GM19239 (cell line): ENCODE data around the gene HIPK2.
"Not testable (repeated sequence)": the region's sequence is repeated elsewhere in the genome, so short reads cannot be mapped to it uniquely, and the experiment has no call there.

Experiments used
- DNase-seq: peaks from one replicate; pipeline ENCODE4 v3.0.0; 2011; ENCODE audit warnings: low spot score; ENCODE audit not compliant: insufficient read length
- FAIRE-seq: peaks from 2 replicates; lab custom pipeline; 2011; peaks lifted over from hg19 to GRCh38; lab: Jason Lieb, UNC

The HIPK2 gene

GRCh38 chr7:139560678-139561077 lies 217.1 kb downstream of the HIPK2 start:
- DNase-seq (no peak), FAIRE-seq (no peak)

- no peak for DNase-seq
- no peak for FAIRE-seq
Measured at GRCh38 chr7:139560199-139560598, 217.6 kb downstream of the HIPK2 start.

GRCh38 chr7:139559364-139560105 lies 218.3 kb downstream of the HIPK2 start:
- no peak for DNase-seq
- no peak for FAIRE-seq

GRCh38 chr7:139557857-139558581 lies 219.8 kb downstream of the HIPK2 start:
- DNase-seq = no peak
- no peak for FAIRE-seq

GRCh38 chr7:139553991-139554700 lies 223.7 kb downstream of the HIPK2 start:
- not testable (repeated sequence) for FAIRE-seq, DNase-seq

GRCh38 chr7:139548302-139549028 lies 229.3 kb downstream of the HIPK2 start:
- FAIRE-seq (no peak), DNase-seq (no peak)

- no peak for DNase-seq
- FAIRE-seq = no peak
Measured at GRCh38 chr7:139544645-139545044, 233.2 kb downstream of the HIPK2 start.

GRCh38 chr7:139543801-139544603 lies 233.8 kb downstream of the HIPK2 start:
- no peak for FAIRE-seq

GRCh38 chr7:139542308-139543151 lies 235.3 kb downstream of the HIPK2 start:
- FAIRE-seq (no peak), DNase-seq (no peak)

More at GRCh38 chr7:139543801-139544603, 233.8 kb downstream of the HIPK2 start:
- DNase-seq = no peak

- no peak for FAIRE-seq
- DNase-seq = no peak
Measured at GRCh38 chr7:139541600-139542307, 236.0 kb downstream of the HIPK2 start.

- no peak for DNase-seq
- no peak for FAIRE-seq
Measured at GRCh38 chr7:139540203-139540602, 237.6 kb downstream of the HIPK2 start.

- DNase-seq (no peak), FAIRE-seq (no peak)
Measured at GRCh38 chr7:139538881-139539635, 238.7 kb downstream of the HIPK2 start.

- no peak for DNase-seq
- no peak for FAIRE-seq
Measured at GRCh38 chr7:139536152-139536551, 241.6 kb downstream of the HIPK2 start.

GRCh38 chr7:139534966-139535651 lies 242.7 kb downstream of the HIPK2 start:
- DNase-seq (no peak), FAIRE-seq (no peak)

GRCh38 chr7:139534096-139534495 lies 243.7 kb downstream of the HIPK2 start:
- FAIRE-seq (no peak), DNase-seq (no peak)

- no peak for DNase-seq
- no peak for FAIRE-seq
Measured at GRCh38 chr7:139532636-139533155, 245.1 kb downstream of the HIPK2 start.

GRCh38 chr7:139531094-139531493 lies 246.7 kb downstream of the HIPK2 start:
- no peak for FAIRE-seq
- DNase-seq = no peak
